Natural killer cell (primary cell): ENCODE data around the gene PRSS22. TPM values are rescaled to one million over a fixed set of nuclear protein-coding genes. Genes with fewer than 3 reads are reported as not detected.

ENCODE experiments used
- ATAC-seq, 3 donors: fragments of 150-1000 bp in 2 of 3; fragments of 200-7000 bp in 1 of 3; cut with Tn5 transposase; 1 replicate in 1 of 3; 2 replicates in 2 of 3; pipeline ENCODE4 v1.10.0; 2021; ENCODE audit warnings: mild to moderate bottlenecking in 2 of 3, moderate library complexity in 2 of 3
- DNase-seq, 2 donors: peaks; one replicate each; pipeline versions ENCODE4 v3.0.0 to v3.0.0-alpha.2; 2013 to 2021; ENCODE audit warnings: mixed read lengths in 1 of 2
- H3K27ac ChIP-seq: one replicate; pipeline ENCODE4 v1.5.1; 2013; ENCODE audit warnings: mild to moderate bottlenecking, low read length
- H3K27me3 ChIP-seq: one replicate; pipeline ENCODE4 v1.6.1; 2013; ENCODE audit warnings: low read length; ENCODE audit not compliant: control insufficient read depth, insufficient read depth
- H3K36me3 ChIP-seq: one replicate; pipeline ENCODE4 v1.6.1; 2013; ENCODE audit warnings: low read length; ENCODE audit not compliant: control insufficient read depth, insufficient read depth
- H3K4me1 ChIP-seq: one replicate; pipeline ENCODE4 v1.6.1; 2013; ENCODE audit warnings: low read length; ENCODE audit not compliant: control insufficient read depth, insufficient read depth
- H3K4me3 ChIP-seq: one replicate; pipeline ENCODE4 v1.5.1; 2013; ENCODE audit warnings: low read length
- H3K9me3 ChIP-seq: one replicate; pipeline ENCODE4 v1.6.1; 2013; ENCODE audit warnings: low read length; ENCODE audit not compliant: control insufficient read depth, insufficient read depth
- H3K27ac Mint-ChIP-seq, 2 donors: one replicate each; pipeline ENCODE4 v1.8.0; 2022; ENCODE audit warnings: mild to moderate bottlenecking in 2 of 2, mixed read lengths in 2 of 2, moderate library complexity in 1 of 2
- H3K27me3 Mint-ChIP-seq, 2 donors: one replicate each; pipeline ENCODE4 v1.8.0; 2022; ENCODE audit warnings: low read depth in 2 of 2, mixed read lengths in 2 of 2
- H3K36me3 Mint-ChIP-seq: one replicate; pipeline ENCODE4 v1.8.0; 2022; ENCODE audit warnings: mixed read lengths
- H3K4me1 Mint-ChIP-seq, 2 donors: one replicate each; pipeline ENCODE4 v1.8.0; 2022; ENCODE audit warnings: mixed read lengths in 2 of 2
- H3K4me3 Mint-ChIP-seq: one replicate; pipeline ENCODE4 v1.8.0; 2022; ENCODE audit warnings: mild to moderate bottlenecking, moderate library complexity, mixed read lengths
- H3K9me3 Mint-ChIP-seq, 2 donors: one replicate each; pipeline ENCODE4 v1.8.0; 2022; ENCODE audit warnings: mixed read lengths in 2 of 2
- WGBS: methylation state at CpG from one replicate; pipeline ENCODE4 v1.1.7; 2013; ENCODE audit warnings: missing lambda C conversion rate; ENCODE audit not compliant: insufficient coverage; 5-methylcytosine and 5-hydroxymethylcytosine counted together
- intact Hi-C: fragments of 100-400 bp; cut with micrococcal nuclease; formaldehyde crosslinking; loops from one replicate; pipeline ENCODE4 v1.14.2; 2022
- total RNA-seq, 4 donors: library from RNA; stranded (reverse); fragments of 120-200 nt in 1 of 4; gene quantifications; one replicate each; pipeline versions ENCODE4 v1.2.3 to v1.2.4, GENCODE V29; 2013 to 2022
- TF ChIP-seq, protein P1 (sequence below): fragments of 200-600 bp; IDR thresholded peaks from one replicate; pipeline ENCODE4 v1.8.0; 2022; ENCODE audit warnings: antibody characterized with exemption

Gene PRSS22
- total RNA-seq, 3 donors from 2014 or later (not counting 1 experiment from before 2014, with no cell fraction given): 1.5 to 7.7 (median 3.3) TPM

DNA sequence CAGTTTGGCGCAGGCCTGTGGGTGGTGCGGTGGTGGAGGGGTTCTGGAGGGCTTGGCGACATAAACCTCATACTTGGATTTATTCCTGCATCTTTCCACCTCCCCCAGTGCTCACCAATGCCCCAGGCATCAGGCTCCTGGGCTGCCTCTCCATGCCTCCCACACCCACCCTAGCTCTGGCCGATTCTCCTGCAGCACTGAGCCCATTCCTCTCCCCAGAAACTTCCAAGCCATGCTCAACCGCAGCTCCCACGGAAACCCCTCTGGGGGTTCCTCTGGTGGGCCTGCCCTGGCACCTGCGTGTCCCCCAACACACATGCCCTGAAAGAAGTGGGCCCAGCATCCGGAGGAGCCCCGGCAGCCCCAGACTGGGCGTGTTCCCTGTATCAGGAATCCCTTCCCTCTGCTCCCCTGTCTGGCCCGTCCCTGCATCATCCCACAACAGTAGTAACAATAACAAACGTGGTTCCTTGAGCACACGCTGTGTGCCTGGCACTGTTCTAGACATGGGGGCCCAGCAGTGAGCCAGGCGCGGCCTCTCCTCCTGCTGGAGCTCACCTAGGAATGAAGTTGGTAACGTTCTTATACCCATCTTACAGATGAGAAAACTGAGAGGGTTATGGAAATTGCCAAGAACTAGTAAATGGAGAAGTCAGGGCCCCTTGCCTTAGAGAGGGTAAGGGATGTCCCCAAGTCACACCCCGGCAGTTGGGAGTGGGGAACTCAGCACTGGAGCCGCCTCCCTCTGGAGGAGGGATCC lies 38.6 kb downstream of the PRSS22 start:
- peaks cover 3% of the 10 kb centered on the region for H3K4me1 ChIP-seq
- whole genome bisulfite sequencing: 85% methylated on average over 16 of the region's 18 CpGs
- no peak overlapping the region for H3K4me3 ChIP-seq
- no peaks in the 10 kb centered on the region for H3K9me3 Mint-ChIP-seq
- H3K27ac ChIP-seq: no peak overlapping the region
- no peaks in the 10 kb centered on the region for H3K9me3 ChIP-seq
- intact Hi-C loops: no loop called here
- H3K27me3 Mint-ChIP-seq: no peaks in the 10 kb centered on the region
- no peak for ATAC-seq
- no peak for DNase-seq
- no peaks in the 10 kb centered on the region for H3K4me1 Mint-ChIP-seq
- no peak overlapping the region for H3K27ac Mint-ChIP-seq
- H3K36me3 Mint-ChIP-seq: no peaks in the 10 kb centered on the region
- TF ChIP-seq, protein P1, sequence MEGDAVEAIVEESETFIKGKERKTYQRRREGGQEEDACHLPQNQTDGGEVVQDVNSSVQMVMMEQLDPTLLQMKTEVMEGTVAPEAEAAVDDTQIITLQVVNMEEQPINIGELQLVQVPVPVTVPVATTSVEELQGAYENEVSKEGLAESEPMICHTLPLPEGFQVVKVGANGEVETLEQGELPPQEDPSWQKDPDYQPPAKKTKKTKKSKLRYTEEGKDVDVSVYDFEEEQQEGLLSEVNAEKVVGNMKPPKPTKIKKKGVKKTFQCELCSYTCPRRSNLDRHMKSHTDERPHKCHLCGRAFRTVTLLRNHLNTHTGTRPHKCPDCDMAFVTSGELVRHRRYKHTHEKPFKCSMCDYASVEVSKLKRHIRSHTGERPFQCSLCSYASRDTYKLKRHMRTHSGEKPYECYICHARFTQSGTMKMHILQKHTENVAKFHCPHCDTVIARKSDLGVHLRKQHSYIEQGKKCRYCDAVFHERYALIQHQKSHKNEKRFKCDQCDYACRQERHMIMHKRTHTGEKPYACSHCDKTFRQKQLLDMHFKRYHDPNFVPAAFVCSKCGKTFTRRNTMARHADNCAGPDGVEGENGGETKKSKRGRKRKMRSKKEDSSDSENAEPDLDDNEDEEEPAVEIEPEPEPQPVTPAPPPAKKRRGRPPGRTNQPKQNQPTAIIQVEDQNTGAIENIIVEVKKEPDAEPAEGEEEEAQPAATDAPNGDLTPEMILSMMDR: no peak
- H3K4me3 Mint-ChIP-seq: no peak overlapping the region
- H3K27me3 ChIP-seq: no peaks in the 10 kb centered on the region
- H3K36me3 ChIP-seq: no peaks in the 10 kb centered on the region

DNA sequence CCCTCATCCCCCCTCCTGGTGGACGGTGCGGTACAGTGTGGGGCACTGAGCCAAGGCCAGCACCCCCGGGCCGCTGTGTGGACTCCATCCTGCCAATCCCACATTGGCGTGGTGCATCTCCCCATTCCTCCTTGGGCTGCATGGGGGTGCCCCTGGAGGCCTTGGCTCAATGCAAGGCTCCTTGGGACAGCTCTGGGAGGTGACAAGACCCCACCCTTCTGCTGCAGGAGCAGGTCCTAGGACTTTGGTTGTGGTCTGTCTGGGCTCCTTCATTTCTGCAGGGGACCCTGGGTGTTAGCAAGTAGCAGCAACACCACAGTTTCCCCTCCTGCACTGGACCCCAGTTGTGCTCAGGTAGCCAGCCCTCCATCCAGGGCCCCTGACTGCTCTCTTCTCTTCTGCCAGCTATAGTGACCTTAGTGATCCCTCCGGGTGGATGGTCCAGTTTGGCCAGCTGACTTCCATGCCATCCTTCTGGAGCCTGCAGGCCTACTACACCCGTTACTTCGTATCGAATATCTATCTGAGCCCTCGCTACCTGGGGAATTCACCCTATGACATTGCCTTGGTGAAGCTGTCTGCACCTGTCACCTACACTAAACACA lies 39.6 kb downstream of the PRSS22 start:
- H3K4me3 ChIP-seq: no peak overlapping the region
- Mint-ChIP-seq H3K9me3 (no peaks in the 10 kb centered on the region), H3K27me3 (no peaks in the 10 kb centered on the region), H3K36me3 (no peaks in the 10 kb centered on the region), H3K4me3 (peak overlapping the region; percentile 28), H3K4me1 (no peaks in the 10 kb centered on the region), H3K27ac (no peak overlapping the region)
- intact Hi-C loops: no loop called here
- H3K36me3 ChIP-seq: no peaks in the 10 kb centered on the region
- no peaks in the 10 kb centered on the region for H3K27me3 ChIP-seq
- H3K9me3 ChIP-seq: no peaks in the 10 kb centered on the region
- DNase-seq (no peak), ATAC-seq (no peak)
- H3K27ac ChIP-seq: no peak overlapping the region
- H3K4me1 ChIP-seq: peaks cover 3% of the 10 kb centered on the region
- 93% methylated on average over 10 of the region's 10 CpGs for WGBS
- TF ChIP-seq, protein P1: no peak

DNA sequence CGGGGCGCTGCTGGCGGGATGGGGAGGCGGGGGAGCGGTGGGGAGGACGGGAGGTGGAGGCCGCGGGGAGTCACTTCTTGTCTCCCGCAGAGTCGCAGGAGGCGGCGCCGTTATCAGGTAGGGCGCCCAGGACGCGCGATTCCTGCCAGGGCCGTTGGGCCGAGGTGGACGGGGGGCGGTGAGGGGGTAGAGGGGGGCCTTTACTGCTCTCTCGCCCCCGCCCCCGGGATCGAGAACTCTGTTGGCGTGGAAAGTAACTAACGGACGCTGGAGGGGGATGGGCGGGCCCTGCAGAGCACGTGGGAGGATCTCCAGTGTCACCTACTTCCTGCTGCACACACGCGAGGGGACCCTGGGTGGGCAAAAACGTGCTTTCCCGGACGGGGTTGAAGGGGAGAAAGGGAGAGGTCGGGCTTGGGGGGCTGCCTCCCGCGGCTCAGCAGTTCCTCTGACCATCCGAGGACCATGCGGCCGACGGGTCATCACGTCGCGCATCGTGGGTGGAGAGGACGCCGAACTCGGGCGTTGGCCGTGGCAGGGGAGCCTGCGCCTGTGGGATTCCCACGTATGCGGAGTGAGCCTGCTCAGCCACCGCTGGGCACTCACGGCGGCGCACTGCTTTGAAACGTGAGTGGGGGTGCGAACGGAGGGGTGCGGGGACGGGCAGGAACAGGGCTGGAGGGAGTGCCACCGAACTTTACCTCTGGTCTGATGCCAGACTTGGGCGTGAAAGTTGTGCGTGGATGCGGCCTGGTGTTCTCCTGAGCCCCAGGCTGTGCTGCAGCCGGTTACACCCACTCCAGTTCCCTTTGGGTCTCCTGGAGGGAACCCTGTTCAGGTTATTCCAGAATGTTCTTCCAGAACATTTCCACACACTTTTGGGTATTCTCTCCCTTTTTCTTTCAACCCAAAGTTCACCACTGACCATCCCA lies 40.4 kb downstream of the PRSS22 start:
- Histone ChIP-seq H3K4me1 (peaks cover 3% of the 10 kb centered on the region), H3K36me3 (no peaks in the 10 kb centered on the region), H3K27ac (no peak overlapping the region), H3K4me3 (no peak overlapping the region), H3K27me3 (no peaks in the 10 kb centered on the region), H3K9me3 (no peaks in the 10 kb centered on the region)
- ATAC-seq (peak in 1 of 3 donors; percentile 23), DNase-seq (no peak)
- TF ChIP-seq, protein P1: no peak
- WGBS: 81% methylated on average over 68 of the region's 68 CpGs
- Mint-ChIP-seq H3K4me3 (peak overlapping the region; percentile 57), H3K36me3 (no peaks in the 10 kb centered on the region), H3K27me3 (no peaks in the 10 kb centered on the region), H3K27ac (no peak overlapping the region), H3K4me1 (no peaks in the 10 kb centered on the region), H3K9me3 (no peaks in the 10 kb centered on the region)
- intact Hi-C loops: no loop called here
